ENCODE results near the gene CRYBG2.
"Not testable (repeated sequence)": the region's sequence is repeated elsewhere in the genome, so short reads cannot be mapped to it uniquely, and the experiment has no call there.

The CRYBG2 gene

GRCh38 chr1:26353976-26354820 lies at the start of gene CRYBG2:
CRYBG2 (minus strand) TSS chr1:26354130; CDS start chr1:26346657, 7,473 bp downstream.
- no peak for DNase-seq
- in situ Hi-C loops (cut with MboI; ENCODE audit: low pct_unique_long_range_greater_than_20kb, low sequenced_read_pairs): no loop called here

DNA sequence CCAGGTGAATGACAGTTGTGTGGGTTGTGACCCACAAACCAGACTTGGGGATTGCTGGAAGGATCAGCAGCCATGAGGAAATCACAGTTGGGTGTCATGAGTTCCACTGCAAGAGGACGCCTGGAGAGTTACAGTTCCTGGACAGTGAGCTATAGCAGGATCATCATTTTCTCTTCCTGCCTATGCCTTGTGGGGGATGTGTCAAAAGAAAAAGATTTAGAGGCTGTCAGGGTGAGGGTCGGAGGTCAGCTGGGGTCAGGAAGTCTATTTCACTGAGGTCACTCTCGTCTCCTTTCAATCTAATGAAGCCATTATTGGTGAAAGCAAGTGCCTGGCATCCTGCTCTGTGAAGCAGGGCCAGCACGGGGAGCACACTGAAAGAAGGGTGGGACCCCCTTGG lies 49.7 kb upstream of the CRYBG2 start:
- DNase-seq: no peak
- in situ Hi-C loops (cut with MboI; ENCODE audit: low pct_unique_long_range_greater_than_20kb, low sequenced_read_pairs): no loop called here

GRCh38 chr1:26401891-26402290 lies 48.0 kb upstream of the CRYBG2 start:
- DNase-seq: no peak
- in situ Hi-C loops (cut with MboI; ENCODE audit: low pct_unique_long_range_greater_than_20kb, low sequenced_read_pairs): no loop called here

GRCh38 chr1:26399034-26399433 lies 45.1 kb upstream of the CRYBG2 start:
- in situ Hi-C loops (cut with MboI; ENCODE audit: low pct_unique_long_range_greater_than_20kb, low sequenced_read_pairs): no loop called here
- DNase-seq: no peak

GRCh38 chr1:26395754-26396153 lies 41.8 kb upstream of the CRYBG2 start:
- in situ Hi-C loops (cut with MboI; ENCODE audit: low pct_unique_long_range_greater_than_20kb, low sequenced_read_pairs): no loop called here
- no peak for DNase-seq

DNA sequence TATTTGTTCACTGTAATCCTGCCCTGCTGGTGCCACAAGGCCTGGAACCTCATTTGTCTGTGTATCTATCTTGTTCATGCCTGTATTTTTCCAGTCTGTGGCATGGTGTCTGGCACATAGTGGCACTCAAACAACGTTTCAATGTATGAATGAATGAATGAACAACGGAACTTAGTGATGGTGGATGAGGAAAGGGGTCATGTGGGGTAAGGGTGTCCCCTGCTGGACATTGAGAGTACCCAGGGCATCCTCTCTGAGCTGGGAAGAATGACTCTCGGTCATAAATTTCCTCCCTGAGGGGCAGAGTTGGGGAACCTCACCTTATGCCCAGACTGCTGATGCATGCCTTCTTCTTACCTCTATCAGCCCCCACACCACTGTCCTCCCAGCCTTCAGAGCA lies 37.5 kb upstream of the CRYBG2 start:
- DNase-seq: peak; percentile 66
- in situ Hi-C loops (cut with MboI; ENCODE audit: low pct_unique_long_range_greater_than_20kb, low sequenced_read_pairs): no loop called here

- in situ Hi-C loops (cut with MboI; ENCODE audit: low pct_unique_long_range_greater_than_20kb, low sequenced_read_pairs): no loop called here
- DNase-seq: no peak
These were observed 35.8 kb upstream of the CRYBG2 start for GRCh38 chr1:26389604-26390247.

DNA sequence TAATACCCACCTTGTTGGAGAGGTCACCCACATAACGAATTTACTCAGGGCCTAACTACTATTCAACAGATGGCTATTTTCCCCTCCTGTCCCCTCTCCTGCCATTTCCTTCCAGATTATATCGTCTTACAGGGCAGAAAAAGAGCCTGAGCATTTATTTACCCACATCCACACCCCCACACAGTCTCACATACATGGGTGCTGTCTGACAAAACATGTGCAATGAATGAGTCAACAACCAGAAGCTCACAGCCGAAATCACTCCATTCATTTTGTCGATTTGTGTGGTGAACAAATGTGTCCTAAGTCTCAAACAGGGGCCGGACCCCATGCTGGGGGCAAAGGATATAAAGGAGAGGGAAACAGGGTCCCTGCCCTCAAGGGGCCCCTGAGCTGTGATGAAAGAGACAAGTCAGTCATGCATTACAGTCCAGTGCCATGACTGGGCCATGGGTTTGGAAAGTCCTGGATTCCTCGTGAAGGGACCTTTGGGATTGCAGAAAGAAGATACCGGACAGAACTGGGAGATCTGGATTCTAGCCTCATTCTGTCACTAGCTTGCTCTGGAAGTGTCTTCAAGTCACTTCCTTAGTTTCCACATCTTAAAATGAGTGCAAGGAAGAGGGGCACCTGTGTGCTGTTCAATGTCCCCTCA lies 35.0 kb upstream of the CRYBG2 start:
- in situ Hi-C loops (cut with MboI; ENCODE audit: low pct_unique_long_range_greater_than_20kb, low sequenced_read_pairs): no loop called here
- no peak for DNase-seq

- in situ Hi-C loops (cut with MboI; ENCODE audit: low pct_unique_long_range_greater_than_20kb, low sequenced_read_pairs): no loop called here
- no peak for DNase-seq
These were observed 33.5 kb upstream of the CRYBG2 start for GRCh38 chr1:26387447-26387846.

DNA sequence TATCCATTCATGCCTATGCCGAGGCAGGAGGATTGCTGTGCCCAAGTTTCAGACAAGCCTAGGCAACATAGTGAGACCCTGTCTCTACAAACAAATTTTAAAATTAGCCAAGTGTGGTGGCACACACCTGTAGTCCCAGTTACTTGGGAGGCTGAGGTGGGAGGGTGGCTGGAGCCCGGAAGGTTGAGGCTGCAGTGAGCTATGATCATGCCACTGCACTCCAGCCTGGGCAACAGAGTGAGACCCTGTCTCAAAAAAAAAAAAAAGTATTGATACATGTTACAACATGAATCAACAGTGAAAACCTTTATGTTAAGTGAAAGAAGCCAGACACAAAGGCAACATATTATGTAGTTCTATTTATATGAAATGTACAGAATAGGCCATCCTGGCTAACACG lies 31.1 kb upstream of the CRYBG2 start:
- in situ Hi-C loops (cut with MboI; ENCODE audit: low pct_unique_long_range_greater_than_20kb, low sequenced_read_pairs); DNase-seq: not testable (repeated sequence)

- in situ Hi-C loops (cut with MboI; ENCODE audit: low pct_unique_long_range_greater_than_20kb, low sequenced_read_pairs): no loop called here
- DNase-seq: no peak
These were observed 30.1 kb upstream of the CRYBG2 start for GRCh38 chr1:26384076-26384475.

DNA sequence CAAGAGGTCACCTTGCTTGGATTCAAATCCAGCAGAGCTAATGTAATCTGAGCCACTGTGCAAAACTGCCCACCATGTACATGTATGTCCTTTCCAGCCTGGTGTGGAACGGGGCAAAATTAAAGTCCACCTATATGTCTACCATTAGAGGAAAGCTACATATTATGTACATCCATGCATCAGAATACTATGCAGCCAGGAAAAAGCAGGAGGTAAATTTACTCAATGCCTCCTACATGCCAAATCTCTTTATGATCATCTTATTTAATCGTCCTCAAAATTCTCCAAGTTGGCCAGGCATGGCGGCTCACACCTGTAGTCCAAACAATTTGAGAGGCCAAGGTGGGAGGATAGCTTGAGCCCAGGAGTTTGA lies 24.9 kb upstream of the CRYBG2 start:
- in situ Hi-C loops (cut with MboI; ENCODE audit: low pct_unique_long_range_greater_than_20kb, low sequenced_read_pairs): no loop called here

GRCh38 chr1:26378088-26378878 lies 24.4 kb upstream of the CRYBG2 start:
- peak; percentile 91 for DNase-seq
- in situ Hi-C loops (cut with MboI; ENCODE audit: low pct_unique_long_range_greater_than_20kb, low sequenced_read_pairs): no loop called here

More for the DNA sequence above, 24.9 kb upstream of the CRYBG2 start:
- no peak for DNase-seq

DNA sequence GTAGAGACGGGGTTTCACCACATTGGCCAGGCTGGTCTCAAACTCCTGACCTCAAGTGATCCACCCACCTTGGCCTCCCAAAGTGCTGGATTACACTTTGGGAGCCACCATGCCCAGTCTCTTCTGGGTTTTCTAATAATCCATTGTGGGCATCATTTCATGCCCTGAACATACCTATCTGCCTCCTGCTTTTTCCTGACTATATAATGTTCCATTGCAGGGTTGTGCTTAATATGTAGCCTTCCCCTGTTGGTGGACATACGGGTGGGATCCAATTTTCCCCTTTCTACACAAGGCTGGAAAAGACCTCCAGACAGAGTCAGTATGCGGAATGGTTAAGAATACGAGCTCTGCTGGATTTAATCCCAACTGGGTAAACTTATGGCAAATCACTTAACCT lies 22.1 kb upstream of the CRYBG2 start:
- DNase-seq: no peak
- in situ Hi-C loops (cut with MboI; ENCODE audit: low pct_unique_long_range_greater_than_20kb, low sequenced_read_pairs): no loop called here

DNA sequence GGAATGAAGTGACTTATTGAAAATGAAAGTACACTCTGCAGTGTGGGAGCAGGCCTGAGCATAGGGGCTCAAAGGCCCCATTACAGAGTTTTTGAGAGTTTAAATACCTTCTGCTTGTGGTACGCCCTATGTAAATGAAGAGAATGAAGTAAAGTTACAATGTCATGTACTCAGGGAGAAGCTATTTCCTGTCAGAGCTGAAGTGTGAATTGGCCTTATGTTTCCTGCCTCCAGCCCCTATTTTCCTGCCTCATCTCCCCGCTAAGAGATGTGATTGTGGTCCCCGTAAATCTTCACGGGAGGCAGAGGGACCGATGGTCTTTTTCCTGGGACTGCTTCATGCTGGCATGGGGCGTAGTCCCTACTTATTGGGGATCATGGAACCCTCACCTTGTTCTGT lies 21.2 kb upstream of the CRYBG2 start:
- in situ Hi-C loops (cut with MboI; ENCODE audit: low pct_unique_long_range_greater_than_20kb, low sequenced_read_pairs): no loop called here

DNA sequence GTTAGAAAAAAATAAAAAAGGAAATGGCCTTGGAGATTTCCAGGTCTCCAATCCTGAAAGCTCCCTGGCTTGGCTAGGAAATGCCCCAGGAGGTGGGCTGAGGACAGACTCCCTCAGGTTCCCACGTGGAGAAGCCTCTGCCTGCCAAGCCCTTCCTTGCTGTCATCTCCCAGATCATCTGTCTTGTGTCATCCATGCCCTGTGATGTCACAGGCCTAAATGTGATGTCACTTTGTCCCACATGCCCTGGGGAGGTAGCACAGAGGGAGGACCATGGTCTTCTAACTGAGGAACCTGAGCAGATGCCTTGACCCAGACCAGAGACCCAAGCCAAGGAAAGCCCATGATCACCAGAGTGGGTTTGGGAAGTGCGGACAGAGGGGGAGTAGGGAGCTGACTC lies 20.4 kb upstream of the CRYBG2 start:
- in situ Hi-C loops (cut with MboI; ENCODE audit: low pct_unique_long_range_greater_than_20kb, low sequenced_read_pairs); DNase-seq: not testable (repeated sequence)

More for the DNA sequence above, 21.2 kb upstream of the CRYBG2 start:
- no peak for DNase-seq

DNA sequence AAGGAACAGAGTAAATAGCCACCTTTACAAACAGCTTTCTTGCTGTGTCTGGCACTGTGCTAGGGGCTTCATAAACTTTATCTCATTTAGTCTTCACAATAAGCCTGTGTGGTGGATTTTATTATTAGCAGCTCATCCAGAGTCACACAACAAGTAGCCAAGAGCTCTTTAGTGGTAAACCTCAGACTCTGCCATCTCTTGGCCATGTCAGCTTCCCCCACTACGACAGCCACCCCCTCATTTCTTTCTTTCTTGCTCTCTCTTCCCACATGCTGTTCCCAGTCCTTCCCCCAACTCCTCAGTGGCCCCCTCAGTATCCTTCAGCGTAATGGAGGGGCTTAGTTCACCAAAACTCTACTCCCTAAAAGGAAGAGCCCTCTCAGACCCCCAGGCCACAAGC lies 19.9 kb upstream of the CRYBG2 start:
- in situ Hi-C loops (cut with MboI; ENCODE audit: low pct_unique_long_range_greater_than_20kb, low sequenced_read_pairs): no loop called here
- no peak for DNase-seq

DNA sequence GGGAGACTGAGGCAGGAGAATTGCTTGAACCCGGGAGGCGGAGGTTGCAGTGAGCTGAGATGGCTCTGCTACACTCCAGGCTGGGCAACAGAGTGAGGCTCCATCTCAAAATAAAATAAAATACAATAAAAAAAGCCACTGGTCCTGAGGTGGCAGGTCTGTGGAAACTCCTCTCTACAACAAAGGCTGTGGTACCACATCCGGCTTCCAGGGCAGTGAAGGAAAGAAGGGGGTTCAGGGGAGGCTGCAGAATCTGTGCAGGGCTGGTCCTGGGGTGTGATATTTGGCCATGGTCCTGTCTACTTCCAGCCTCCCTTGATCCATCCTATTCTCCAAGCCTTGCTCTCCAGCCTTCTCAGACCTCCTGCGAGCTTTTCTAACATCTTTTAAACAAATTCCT lies 19.4 kb upstream of the CRYBG2 start:
- in situ Hi-C loops (cut with MboI; ENCODE audit: low pct_unique_long_range_greater_than_20kb, low sequenced_read_pairs): no loop called here
- DNase-seq: no peak

- in situ Hi-C loops (cut with MboI; ENCODE audit: low pct_unique_long_range_greater_than_20kb, low sequenced_read_pairs); DNase-seq: not testable (repeated sequence)
These were observed 18.7 kb upstream of the CRYBG2 start, which contains the start of gene ZNF683 for GRCh38 chr1:26372611-26373010. ZNF683 (minus strand) TSS chr1:26372750; CDS start chr1:26368571, 4,179 bp downstream.
